Measurements from ENCODE around the gene IVNS1ABP. TPM values are rescaled to one million over a fixed set of nuclear protein-coding genes. Genes with fewer than 3 reads are reported as not detected.
A peak's percentile ranks its signal among the peaks of the same experiment; 100 is the strongest.

Gene IVNS1ABP
- total and polyA plus RNA-seq, 9 of the 15 experiments (the other 6 are each of a cell fraction or from before 2014, with no cell fraction given) = 30.6 to 126 (median 77.7) TPM

- TF ChIP-seq ZNF740 (CRISPR knock-in tag; IDR thresholded peaks at IDR 0.05) (peak; percentile 84), ZNF740 (tag; IDR thresholded peaks at IDR 0.05) (0 out of 4 replicates have a peak, but pooled peaks of 1 of the 2 experiments have one; percentile 54), CBFA2T3 (IDR thresholded peaks at IDR 0.05) (no peak), PHF20 (IDR thresholded peaks at IDR 0.05; ENCODE audit: partially characterized antibody) (peak; percentile 58), ZNF280B (CRISPR knock-in tag; IDR thresholded peaks at IDR 0.05) (no peak), PATZ1 (CRISPR knock-in tag; IDR thresholded peaks at IDR 0.05; ENCODE audit: borderline replicate concordance) (0 out of 2 replicates have a peak, but pooled peaks have one; percentile 21), NFE2 (IDR thresholded peaks at IDR 0.05; ENCODE audit: low read depth) (no peak), NONO (IDR thresholded peaks at IDR 0.05; ENCODE audit: low read depth in 2 of 2, low read length in 1 of 2) (peak; percentile 5 to 86; a peak in 2 of 4 replicates), CAMTA2 (CRISPR knock-in tag; conservative IDR thresholded peaks at IDR 0.05) (0 out of 2 replicates have a peak, but pooled peaks have one; percentile 21), ZFP30 (CRISPR knock-in tag; IDR thresholded peaks at IDR 0.05; ENCODE audit: borderline replicate concordance) (no peak), CBFA2T2 (conservative IDR thresholded peaks at IDR 0.05) (no peak), NR2C2 (CRISPR knock-in tag; IDR thresholded peaks at IDR 0.05) (peak; percentile 66; the same call in 1 of the 2 replicates), NR2C2 (tag; IDR thresholded peaks at IDR 0.05) (peak; percentile 97), SREBF2 (CRISPR knock-in tag; IDR thresholded peaks at IDR 0.05) (no peak), TSC22D4 (tag; IDR thresholded peaks at IDR 0.05) (no peak), CREM (IDR thresholded peaks at IDR 0.05; ENCODE audit: low read depth) (peak; percentile 92), ZNF583 (CRISPR knock-in tag; IDR thresholded peaks at IDR 0.05) (no peak), PKNOX1 (IDR thresholded peaks at IDR 0.05) (no peak), HDAC6 (IDR thresholded peaks at IDR 0.05; ENCODE audit: low read depth, low read length) (no peak), ILK (tag; IDR thresholded peaks at IDR 0.05; ENCODE audit: borderline replicate concordance, low read depth) (no peak), MYBL2 (IDR thresholded peaks at IDR 0.05; ENCODE audit: low read depth) (no peak), MYBL2 (CRISPR knock-in tag; IDR thresholded peaks at IDR 0.05; ENCODE audit: borderline replicate concordance) (no peak), HDGF (IDR thresholded peaks at IDR 0.05) (peak; percentile 67; the same call in 1 of the 2 replicates), ARHGAP35 (IDR thresholded peaks at IDR 0.05; ENCODE audit: partially characterized antibody) (no peak)
Measured at GRCh38 chr1:185317034-185317885, at the start of gene IVNS1ABP (continued).
